ENCODE data around the gene CISD3.
A peak's percentile ranks its signal among the peaks of the same experiment; 100 is the strongest.
"Not testable (repeated sequence)": the region's sequence is repeated elsewhere in the genome, so short reads cannot be mapped to it uniquely, and the experiment has no call there.

CISD3 gene

DNA sequence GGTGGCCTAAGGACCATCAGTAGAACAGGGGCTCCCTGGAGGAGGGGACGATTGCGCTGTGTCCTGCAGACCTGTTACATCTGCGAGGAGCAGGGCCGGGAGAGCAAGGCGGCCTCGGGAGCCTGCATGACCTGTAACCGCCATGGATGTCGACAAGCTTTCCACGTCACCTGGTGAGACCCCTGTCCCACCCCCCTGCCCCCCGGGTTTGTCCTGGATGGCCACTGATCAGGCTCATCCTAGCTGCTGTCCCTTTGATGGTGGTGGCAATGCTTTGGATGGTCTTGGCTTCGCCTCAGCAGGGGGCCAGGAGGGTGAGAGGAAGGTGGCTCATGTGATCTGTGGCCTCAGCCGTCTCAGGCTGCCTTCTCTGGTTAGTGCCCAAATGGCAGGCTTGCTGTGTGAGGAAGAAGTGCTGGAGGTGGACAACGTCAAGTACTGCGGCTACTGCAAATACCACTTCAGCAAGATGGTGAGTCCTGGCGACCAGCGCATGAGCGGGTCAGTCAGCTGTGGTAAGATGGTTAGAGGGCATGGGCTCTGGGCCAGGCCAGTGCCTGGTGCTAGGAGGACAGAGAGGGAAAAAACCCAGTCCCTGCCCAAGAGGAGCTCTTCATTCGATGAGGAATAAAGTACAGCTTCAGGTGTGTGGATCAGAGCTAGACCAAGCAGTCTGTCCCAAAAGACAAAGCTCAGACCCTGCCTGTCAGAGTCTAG lies 20.9 kb upstream of the CISD3 start:
- DNase-seq = no peak

GRCh38 chr17:38709864-38710603 lies 20.1 kb upstream of the CISD3 start:
- DNase-seq = no peak

- no peak for DNase-seq
Measured at GRCh38 chr17:38710604-38710962, 19.6 kb upstream of the CISD3 start.

- no peak for DNase-seq
Measured at GRCh38 chr17:38710985-38711384, 19.2 kb upstream of the CISD3 start.

GRCh38 chr17:38711792-38712571 lies 18.2 kb upstream of the CISD3 start:
- no peak for DNase-seq

DNA sequence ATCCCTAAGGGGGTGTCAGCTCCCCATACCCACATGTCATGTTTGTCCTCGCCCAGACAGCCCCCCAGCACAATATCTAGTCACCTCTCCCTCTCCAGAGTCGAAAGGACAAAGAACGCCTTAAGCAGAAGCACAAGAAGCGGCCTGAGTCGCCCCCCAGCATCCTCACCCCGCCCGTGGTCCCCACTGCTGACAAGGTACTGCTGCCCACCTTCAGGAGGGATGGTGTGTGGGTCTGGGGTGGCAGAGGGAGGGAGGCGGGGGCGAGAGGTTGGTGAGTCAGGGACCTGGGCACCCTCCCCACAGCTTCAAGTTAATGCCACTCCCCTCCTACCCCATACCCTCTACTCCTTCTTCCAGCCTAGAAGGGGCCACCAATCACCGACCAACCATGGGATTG lies 17.5 kb upstream of the CISD3 start:
- no peak for DNase-seq

DNA sequence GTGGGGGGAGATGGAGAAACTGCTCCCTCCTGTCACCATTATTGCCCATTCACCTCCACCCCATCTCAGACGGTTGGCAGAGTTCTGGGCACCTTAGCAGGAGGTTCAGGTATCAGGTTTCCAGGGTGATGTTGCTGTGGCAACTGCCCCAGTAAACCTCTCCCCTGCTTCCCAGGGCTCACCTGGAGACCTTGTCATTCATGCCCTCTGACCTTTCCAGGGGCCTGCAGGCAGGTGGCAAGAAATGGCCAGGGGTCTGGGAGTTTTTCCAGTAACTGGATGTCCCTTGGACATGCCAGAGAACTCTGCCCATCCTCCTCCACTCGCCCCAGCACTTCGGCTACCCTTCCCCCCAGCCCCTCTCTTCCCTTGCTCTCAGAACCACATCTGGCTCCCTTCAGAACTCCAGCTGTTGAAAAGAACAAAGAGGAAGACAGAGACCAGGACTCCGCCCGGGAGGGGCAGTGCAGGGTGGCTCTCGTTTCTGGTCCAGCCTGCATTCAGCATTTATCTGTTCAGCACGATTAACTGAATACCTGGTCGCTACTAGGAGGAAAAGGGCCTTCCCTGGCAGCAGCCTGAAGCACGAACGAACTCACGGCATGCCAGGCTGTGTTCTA lies 16.6 kb upstream of the CISD3 start:
- DNase-seq = no peak

GRCh38 chr17:38715216-38715943 lies 14.8 kb upstream of the CISD3 start:
- DNase-seq = no peak

- no peak for DNase-seq
Measured at GRCh38 chr17:38716368-38717005, 13.7 kb upstream of the CISD3 start.

- no peak for DNase-seq
Measured at GRCh38 chr17:38717139-38717745, 12.9 kb upstream of the CISD3 start.

DNA sequence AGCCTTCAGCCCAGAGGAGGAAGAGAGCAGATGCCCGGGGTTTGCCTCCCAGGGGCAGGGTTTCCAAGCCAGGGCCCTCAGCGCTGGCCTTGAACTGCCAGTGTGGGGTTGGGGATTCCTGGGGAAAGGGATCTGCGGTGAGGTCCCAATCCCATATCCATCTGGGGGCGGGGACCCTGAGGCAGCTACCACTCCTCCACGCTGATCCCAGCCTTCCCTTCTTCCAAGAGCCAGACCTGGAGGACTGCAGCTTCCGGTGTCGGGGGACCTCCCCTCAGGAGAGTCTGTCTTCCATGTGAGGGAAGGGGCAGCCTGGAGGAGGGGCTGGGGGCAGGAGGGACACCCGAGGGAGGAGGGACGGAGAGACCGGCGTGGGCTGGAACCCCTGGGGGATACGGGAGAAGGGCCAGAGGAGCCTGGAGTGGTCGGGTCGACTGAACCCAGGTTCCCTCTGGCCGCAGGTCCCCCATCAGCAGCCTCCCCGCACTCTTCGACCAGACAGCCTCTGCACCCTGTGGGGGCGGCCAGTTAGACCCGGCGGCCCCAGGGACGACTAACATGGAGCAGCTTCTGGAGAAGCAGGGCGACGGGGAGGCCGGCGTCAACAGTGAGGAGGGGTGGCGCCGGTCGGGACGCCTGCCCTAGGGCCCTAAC lies 10.7 kb upstream of the CISD3 start:
- no peak for DNase-seq

- DNase-seq = no peak
Measured at GRCh38 chr17:38719943-38720641, 10.0 kb upstream of the CISD3 start.

GRCh38 chr17:38720941-38721340 lies 9.2 kb upstream of the CISD3 start:
- DNase-seq = no peak

DNA sequence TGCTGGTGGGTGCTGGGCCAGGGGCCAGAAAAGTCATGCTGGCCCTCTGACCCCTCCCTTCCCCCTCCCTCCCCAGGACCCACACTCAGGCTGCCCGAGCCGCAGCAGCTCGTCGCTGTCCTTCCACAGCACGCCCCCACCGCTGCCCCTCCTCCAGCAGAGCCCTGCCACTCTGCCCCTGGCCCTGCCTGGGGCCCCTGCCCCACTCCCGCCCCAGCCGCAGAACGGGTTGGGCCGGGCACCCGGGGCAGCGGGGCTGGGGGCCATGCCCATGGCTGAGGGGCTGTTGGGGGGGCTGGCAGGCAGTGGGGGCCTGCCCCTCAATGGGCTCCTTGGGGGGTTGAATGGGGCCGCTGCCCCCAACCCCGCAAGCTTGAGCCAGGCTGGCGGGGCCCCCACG lies 8.3 kb upstream of the CISD3 start:
- DNase-seq = no peak

- DNase-seq = no peak
Measured at GRCh38 chr17:38724337-38724988, 5.7 kb upstream of the CISD3 start.

DNA sequence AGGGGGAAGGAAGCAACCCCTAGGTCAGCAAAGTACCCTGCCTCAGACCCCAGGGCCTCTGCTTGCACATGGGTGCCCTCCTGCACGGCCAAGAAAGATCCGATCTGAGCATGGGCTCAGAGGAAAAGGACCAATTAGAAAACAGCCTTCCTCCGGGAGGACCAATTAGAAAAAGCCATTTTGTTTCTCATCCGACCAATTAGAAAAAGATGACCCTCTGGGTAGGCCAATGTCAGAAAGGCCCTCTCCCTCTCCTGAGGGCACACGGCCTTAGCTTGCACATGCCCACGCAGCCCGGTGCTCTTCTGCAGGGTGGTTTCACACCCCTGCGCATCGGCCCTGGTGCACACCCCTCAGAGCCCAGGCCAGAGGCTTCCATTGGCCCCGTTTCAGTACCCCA lies 5.1 kb upstream of the CISD3 start:
- DNase-seq = no peak

GRCh38 chr17:38726145-38726544 lies 4.0 kb upstream of the CISD3 start:
- DNase-seq = not testable (repeated sequence)

DNA sequence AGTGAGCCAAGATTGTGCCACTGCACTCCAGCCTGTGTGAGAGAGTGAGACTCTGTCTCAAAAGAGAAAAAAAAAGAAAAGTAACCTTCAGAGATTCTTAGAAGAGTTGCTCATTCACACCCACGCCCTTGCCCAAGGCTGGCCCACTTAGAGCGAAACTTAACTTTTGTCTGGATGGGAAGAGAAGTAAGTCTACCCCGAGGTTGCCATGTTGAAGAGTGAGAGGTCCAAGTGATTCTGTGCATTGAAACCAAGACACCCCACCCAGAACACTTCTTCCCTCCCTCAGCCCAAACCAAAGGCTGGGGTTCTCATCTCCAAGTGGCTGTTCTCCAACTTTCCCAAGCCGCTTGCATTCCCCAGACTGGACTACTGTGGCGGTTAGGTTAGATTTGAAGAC lies 2.4 kb upstream of the CISD3 start:
- no peak for DNase-seq

DNA sequence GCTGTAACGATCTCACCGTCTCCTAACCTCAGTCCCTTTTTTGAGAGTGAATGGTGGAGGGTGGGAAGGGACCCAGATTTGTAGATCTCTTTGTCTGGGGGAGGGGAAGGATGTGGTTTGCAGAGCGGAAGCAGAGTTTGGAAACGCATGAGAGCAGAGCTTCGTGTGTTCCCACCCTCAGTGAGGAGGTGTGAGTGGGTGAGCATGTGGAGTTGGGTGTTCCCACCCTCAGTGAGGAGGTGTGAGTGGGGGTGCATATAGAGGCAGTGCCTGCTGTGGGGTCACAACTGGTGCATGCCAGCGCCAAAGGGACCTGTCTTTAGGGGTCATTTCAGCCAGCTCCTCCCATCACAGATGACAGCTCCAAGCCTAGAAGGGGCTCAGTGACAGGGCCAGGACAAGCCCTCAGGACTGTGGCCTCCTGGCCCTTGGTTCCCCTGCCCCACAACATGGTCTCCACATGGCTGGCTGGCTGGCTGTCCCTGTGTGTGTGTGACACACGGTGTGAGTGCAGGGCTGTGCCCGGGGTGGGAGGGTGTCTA lies 1.8 kb upstream of the CISD3 start:
- DNase-seq = peak; percentile 27 to 36

All from AML-193 (cell line).